ENCODE results near the gene FSHR. TPM values are rescaled to one million over a fixed set of nuclear protein-coding genes. Genes with fewer than 3 reads are reported as not detected.

Gene FSHR
- total RNA-seq, 1 donor from 2014 or later, result not detected

DNA sequence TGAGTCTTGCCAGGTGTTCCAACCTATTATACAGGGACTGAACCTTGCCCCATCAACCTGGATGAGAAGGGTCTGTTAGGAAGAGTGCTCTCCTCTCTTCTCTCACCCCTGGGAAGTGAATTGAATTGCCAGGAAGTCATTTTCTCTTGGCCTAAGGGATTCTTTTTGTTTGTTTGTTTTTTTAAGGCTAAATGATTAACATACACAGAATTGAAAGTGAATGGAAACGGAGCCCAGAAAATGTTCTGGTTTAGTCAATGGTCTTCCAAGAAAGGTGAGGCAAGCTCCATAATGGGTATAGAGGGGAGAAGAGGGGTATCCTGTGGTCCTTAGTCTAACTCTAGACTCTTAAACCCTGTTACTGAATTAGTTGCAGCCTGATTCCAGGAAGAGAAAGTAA lies 189.1 kb downstream of the FSHR start:
- no peak overlapping the region for H3K4me3 ChIP-seq (ENCODE audit: low read depth, low read length)
- TF ChIP-seq, protein P1, sequence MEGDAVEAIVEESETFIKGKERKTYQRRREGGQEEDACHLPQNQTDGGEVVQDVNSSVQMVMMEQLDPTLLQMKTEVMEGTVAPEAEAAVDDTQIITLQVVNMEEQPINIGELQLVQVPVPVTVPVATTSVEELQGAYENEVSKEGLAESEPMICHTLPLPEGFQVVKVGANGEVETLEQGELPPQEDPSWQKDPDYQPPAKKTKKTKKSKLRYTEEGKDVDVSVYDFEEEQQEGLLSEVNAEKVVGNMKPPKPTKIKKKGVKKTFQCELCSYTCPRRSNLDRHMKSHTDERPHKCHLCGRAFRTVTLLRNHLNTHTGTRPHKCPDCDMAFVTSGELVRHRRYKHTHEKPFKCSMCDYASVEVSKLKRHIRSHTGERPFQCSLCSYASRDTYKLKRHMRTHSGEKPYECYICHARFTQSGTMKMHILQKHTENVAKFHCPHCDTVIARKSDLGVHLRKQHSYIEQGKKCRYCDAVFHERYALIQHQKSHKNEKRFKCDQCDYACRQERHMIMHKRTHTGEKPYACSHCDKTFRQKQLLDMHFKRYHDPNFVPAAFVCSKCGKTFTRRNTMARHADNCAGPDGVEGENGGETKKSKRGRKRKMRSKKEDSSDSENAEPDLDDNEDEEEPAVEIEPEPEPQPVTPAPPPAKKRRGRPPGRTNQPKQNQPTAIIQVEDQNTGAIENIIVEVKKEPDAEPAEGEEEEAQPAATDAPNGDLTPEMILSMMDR (conservative IDR thresholded peaks at IDR 0.05; ENCODE audit: low read depth, low read length), result no peak
- DNase-seq (ENCODE audit: low read depth), result no peak

DNA sequence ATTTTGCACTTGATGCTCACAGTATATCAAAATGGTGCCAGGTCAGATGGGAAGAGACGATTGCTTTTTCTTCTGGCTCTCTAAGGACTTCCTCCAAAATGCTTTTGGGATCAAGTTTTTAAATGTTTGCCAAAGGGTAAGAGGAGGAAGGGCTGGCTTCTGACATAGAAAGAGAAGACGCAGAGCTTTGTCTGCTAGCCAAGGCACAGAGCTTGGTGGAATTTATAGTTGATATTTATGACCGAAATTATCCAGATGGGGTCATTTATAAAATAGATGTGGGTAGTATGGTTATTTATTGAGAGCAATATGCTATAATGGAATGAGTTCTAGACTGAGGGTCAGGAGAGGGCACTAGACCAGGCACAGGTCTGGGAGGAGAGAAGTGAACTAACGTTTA lies 193.3 kb downstream of the FSHR start:
- H3K4me3 ChIP-seq (ENCODE audit: low read depth, low read length), result no peak overlapping the region
- no peak for DNase-seq (ENCODE audit: low read depth)
- TF ChIP-seq, protein P1 (conservative IDR thresholded peaks at IDR 0.05; ENCODE audit: low read depth, low read length), result no peak

DNA sequence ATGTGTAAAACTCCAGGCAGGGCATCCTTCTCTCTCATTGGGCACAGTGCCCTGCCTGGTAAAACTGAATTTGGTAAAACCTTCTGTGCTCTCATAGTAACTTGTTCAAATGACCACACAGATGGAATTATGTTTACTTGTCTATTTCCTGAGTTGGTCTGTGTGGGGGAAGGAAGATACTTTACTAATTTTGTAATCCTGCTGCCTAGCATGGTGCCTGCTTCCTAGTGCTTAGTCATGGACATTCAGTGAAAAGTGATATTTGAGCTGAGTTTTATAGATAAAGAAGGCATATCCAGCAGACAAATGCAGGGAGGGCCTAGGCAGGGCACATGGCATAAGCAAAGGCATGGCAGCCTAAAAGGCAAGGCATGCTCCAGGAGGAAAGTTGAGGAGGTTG lies 199.4 kb downstream of the FSHR start:
- H3K4me3 ChIP-seq (ENCODE audit: low read depth, low read length), result no peak overlapping the region
- TF ChIP-seq, protein P1 (conservative IDR thresholded peaks at IDR 0.05; ENCODE audit: low read depth, low read length), result no peak
- DNase-seq (ENCODE audit: low read depth), result no peak

DNA sequence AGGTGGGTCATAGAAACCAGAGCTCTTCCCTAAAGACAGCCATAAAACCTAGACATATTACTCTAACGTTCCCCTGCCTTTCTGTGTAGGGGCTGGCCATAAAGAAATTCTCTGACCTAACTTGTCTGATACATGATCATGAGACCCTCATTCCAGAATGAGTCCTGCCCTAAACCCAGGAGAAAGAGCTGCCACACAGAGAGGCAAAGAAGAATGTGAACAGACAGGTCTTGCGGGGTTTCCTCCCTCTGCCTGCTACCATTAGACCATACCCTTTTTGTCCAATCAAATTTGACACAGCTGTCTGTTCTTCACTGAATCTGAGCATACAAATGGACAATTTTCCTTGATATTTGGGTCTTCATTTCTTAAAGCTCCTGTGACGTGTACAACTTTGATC lies 200.0 kb downstream of the FSHR start:
- TF ChIP-seq, protein P1 (conservative IDR thresholded peaks at IDR 0.05; ENCODE audit: low read depth, low read length), result no peak
- no peak for DNase-seq (ENCODE audit: low read depth)
- H3K4me3 ChIP-seq (ENCODE audit: low read depth, low read length), result no peak overlapping the region

DNA sequence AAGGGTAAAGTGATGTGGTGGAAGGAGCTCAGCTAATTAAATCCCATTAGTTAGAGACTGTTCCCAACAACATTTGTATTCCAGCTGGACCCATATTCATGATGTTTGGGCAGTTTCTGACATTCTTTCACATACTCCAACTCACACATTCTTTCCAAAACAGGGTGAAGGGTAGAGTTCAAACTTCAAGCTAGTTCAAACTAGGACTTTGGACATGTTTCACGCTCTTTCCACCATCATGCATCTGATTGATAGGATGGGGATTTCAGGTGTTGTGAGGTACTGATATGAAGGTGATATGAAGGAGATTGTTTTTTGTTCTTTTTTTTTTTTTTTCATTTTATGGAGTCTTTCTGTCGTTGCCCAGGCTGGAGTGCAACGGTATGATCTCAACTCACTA lies 201.7 kb downstream of the FSHR start:
- TF ChIP-seq, protein P1 (conservative IDR thresholded peaks at IDR 0.05; ENCODE audit: low read depth, low read length), result no peak
- no peak overlapping the region for H3K4me3 ChIP-seq (ENCODE audit: low read depth, low read length)
- no peak for DNase-seq (ENCODE audit: low read depth)

DNA sequence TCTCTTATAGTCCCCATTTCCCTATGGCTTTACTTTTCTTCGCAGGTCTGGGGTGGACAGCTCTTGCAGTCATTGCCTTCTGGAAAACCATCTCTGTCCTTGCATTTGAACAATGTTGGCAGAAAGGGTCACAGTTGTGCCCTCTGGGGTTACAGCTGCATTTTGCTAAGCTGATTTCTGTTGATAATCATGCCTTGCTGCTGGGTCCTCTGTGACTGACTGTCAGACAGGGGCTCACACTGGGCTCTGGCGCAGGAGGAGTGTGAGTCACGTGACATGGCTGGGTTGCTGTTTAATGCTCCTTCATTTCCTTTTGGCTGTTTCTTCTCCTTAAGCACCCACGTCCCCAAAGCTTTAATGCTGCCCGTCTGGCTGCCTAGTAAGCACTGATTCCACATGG lies 202.2 kb downstream of the FSHR start:
- TF ChIP-seq, protein P1 (conservative IDR thresholded peaks at IDR 0.05; ENCODE audit: low read depth, low read length), result no peak
- DNase-seq (ENCODE audit: low read depth), result no peak
- H3K4me3 ChIP-seq (ENCODE audit: low read depth, low read length), result no peak overlapping the region

DNA sequence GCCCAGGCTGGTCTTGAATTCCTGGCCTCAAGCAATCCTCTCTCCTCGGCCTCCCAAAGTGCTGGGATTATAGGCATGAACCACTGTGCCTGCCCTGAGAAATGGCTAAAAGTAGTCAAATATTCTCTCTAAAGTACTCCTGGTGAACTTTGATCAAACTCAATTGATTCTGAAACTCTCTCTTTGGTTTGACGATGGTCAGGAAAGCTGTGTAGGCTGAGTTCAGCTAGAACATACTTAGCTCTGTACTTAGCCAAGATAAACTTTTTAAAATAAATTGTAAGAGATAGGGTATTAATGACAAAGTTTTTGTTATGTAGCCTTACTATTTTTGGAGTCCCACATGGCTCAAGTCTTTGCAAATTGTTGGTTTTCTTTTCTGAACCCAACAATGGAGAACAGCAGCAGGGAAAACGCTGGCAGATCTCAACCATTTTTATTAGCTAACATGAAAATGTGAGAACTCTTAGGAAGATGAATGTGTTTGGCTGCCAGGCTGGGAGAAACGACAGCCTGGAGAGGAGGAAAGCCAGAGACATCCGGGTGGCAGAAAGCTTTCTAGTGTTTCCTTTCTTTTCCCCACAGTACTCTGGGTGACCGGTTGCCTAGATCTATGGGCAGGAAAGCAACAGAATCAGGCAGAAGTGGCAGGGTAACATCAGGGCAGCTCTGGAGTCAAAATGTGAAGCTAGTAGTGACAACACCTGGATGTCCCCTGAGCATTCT lies 205.8 kb downstream of the FSHR start:
- TF ChIP-seq, protein P1 (conservative IDR thresholded peaks at IDR 0.05; ENCODE audit: low read depth, low read length), result no peak
- H3K4me3 ChIP-seq (ENCODE audit: low read depth, low read length), result no peak overlapping the region

More for the DNA sequence above, 205.8 kb downstream of the FSHR start:
- DNase-seq (ENCODE audit: low read depth), result no peak

Data from epithelial cell of proximal tubule (primary cell).